ENCODE measurements around the gene FAM76A.
"Not testable (repeated sequence)": the region's sequence is repeated elsewhere in the genome, so short reads cannot be mapped to it uniquely, and the experiment has no call there.

Gene FAM76A

DNA sequence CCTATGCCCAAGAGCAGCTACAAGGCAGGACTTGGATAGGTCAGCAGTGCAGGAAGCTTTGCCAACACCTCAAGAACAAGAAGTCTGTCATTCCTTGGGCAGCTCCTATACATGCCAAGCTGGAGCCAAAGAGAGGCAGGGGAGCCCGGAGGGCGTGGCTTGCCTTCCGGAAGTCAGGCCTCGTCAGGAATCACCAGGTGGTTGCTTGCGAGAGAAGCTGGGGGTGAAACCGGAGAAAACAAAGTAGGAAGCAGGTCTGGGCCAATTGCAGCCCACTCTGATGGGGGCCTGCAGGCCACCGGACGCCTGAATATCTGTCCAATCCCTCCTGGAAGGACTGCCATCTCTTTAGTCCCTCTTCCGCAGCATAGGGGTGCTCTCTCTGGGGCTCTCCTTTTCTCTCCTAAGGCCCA, 794 bp upstream of the FAM76A start:
- DNase-seq (ENCODE audit: low read depth in 2 of 2): peak in 1 of 2 experiments; percentile 0

DNA sequence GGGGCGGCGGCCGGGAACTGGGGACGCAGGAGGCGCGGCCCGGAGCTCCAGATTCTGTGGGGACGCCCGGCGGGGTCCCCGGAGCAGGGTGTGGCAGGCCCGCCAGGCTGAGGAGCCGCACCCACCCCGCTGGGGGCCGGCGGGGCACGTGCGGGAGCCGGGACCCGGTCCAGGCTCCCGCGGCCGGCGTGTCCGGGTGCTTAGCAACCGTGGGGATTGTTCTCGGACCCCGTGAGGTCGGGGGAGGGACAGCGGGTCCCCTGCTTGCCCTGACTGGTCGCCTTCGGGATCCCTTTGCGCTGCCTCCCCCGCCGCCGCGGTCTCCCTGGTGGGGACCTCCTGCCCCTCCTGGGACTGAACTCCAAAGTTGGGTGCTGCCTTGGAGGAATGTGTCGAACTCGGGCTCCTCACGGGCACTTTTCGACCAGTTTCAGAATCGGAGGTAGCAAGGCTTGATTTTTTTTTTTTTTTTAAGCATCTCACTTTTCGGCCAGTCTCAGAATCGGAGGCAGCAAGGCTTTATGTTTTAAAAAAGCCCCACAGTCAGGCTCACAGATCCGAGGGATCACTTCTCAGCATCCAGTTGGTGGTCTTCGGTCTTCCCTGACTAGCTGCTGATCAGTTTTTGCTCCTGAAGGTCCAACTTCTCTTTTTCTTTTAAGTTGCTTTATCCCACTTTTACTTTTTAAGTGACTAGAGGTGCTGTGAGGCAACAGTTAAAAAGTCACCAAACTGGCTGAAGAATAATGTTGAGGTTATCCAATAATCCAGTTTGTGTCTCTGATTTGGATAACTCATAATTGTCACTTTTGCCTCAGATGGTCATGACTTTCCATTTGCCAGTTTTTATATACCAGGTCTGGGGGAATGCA, 648 bp downstream of the FAM76A start:
- DNase-seq (ENCODE audit: low read depth in 2 of 2): peak; percentile 8 to 32

DNA sequence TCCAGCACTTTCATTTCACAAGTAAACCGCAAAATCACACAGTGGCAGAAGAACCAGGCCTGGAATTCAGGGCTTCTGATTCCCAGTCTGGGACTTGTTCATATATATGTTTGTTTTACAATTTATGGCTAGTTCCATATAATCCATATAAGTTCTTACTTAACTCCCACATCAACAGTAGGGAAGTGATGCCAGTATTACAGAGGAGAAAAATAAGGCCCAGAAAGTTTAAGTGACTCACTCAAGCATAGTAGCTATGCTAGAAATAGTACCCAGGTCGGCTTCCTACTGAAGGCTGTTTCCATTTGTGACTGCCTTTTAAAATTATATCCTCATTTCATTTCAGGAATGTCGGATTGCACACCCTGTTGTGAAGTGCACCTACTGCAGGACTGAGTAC, 1.4 kb downstream of the FAM76A start:
- no peak for DNase-seq (ENCODE audit: low read depth in 2 of 2)

DNA sequence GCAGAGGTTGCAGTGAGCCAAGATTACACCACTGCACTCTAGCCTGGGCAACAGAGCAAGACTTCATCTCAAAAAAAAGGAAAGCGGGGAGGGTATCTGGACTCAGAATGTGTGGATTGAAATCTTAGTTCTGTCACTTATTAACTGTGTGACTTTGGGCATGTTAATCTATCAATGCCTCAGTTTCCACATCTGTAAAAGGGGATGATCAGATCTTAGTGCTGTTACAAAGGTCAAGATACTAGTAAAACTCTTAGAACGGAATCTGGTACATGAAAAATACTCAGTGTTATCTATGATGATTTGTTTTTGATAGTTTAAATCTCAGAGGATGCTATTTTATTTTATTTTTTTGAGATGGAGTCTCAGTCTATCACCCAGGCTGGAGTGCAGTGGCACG, 10.5 kb downstream of the FAM76A start:
- no peak for DNase-seq (ENCODE audit: low read depth in 2 of 2)

DNA sequence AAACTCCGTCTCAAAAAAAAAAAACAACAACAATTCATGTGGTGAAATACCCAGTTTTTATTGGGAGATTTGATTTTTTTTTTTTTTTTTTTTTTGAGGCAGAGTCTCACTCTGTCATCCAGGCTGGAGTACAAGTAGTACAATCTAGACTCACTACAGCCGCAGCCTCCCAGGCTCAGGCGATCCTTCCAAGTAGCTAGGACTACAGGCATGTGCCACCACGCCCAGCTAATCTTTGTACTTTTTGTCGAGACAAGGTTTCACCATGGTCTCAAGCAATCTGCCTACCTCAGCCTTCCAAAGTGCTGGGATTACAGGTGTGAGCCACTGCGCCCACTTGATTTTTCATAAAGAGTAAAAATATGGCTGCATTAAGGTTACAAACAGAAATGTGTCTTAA, 15.4 kb downstream of the FAM76A start:
- no peak for DNase-seq (ENCODE audit: low read depth in 2 of 2)

DNA sequence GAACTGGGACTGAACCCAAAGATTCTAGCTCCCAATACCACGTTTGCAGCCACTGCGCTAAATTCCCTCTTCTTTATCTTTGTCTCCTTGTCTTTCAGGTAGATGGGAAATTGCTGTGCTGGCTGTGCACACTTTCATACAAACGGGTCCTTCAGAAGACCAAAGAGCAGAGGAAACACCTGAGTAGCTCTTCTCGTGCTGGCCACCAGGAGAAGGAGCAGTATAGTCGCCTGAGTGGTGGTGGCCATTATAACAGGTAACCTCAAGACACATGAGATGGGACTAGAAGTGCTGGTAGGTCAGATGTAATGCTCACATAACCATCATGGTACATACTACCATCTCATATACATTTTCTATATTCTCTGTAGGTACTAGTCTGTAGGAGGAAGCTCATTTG, 18.8 kb downstream of the FAM76A start:
- DNase-seq (ENCODE audit: low read depth in 2 of 2): no peak

DNA sequence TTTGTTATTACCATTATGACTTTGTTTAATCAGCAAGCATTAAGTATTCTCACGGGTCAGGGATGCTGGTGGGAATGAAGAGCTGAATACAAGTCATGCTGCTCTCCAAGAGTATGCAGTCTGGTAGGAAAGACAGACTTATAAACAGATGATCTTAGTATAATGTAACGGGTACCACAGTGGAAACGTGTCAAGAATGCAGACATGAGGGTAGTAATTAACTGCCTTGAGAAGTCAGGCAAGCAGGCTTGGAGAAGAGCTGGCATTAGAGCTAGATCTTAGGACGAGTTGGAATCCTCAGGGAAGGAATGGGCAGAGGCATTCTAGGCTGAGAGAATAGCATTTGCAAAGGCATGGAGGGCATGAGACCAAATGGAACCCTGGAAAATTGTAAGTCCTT, 19.7 kb downstream of the FAM76A start:
- no peak for DNase-seq (ENCODE audit: low read depth in 2 of 2)

DNA sequence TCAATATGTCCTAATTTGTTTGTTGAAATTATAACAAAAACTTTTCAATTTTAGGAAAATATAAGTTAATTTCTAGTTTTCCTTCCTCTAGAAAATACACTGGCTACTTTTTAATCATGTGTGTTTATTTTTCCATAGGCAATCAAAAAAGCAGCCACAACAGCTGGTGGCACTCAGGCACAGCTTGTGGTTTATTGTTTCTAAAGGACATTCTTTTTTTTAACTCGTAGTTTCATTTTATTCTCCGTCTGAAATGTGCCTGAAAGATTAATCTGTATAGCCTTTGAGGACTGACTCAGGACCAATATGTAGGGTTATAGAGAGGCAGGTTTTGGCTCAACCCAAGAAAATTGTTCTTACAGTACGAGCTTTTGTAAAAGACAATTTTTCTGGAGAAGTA, 26.6 kb downstream of the FAM76A start:
- no peak for DNase-seq (ENCODE audit: low read depth in 2 of 2)

DNA sequence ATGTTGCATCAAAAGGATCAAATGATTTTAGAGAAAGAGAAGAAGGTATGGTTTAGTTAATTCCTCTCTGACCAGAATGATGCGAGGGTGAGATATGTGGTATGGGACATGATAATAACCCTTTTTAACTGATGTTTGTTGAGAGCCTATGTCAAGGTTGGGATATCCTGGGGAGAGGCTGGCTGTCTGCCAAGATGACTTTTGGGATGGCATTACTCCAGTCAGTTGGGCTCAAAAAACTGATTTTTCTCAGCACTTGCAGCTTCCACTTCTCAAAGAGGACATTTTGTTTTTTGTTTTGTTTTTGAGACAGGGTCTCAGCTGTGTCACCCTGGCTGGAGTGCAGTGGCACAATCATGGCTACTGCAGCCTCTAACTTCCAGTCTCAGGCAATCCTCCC, 29.5 kb downstream of the FAM76A start:
- DNase-seq (ENCODE audit: low read depth in 2 of 2): no peak

DNA sequence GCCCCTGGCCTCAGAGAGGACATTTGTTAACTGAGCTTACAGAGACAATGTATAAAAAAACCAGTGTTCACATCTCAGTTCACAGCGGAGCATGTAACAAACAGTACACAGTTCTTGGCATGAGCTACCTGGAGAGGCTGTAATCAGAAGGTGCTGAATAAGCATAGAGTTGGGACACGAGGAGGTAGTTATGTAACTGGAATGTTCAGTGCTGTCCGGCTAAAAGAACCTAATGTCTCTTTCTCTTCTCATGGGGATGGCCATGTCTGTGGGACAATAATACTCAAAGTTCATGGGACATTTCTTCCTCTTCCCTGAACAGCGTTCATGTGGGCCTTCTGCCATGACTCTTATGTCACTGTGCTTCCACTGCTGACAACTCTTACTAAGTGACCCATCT, 30.1 kb downstream of the FAM76A start:
- DNase-seq (ENCODE audit: low read depth in 2 of 2): no peak

DNA sequence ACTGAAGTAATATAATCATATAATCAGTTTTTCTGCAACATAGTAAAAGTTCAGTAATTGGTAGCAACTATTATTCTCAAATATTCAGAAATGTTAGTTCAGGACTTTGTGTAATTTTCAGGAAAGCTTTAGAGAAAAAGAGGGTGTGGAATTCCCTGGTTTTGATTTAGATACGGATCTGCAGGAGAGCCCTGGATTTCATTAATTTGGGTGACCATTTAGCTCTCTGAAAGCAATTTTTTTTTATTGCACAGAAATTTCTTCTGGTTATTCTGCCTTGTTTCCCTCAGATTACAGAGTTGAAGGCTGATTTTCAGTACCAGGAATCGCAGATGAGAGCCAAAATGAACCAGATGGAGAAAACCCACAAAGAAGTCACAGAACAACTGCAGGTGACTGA, 33.5 kb downstream of the FAM76A start:
- DNase-seq (ENCODE audit: low read depth in 2 of 2): no peak

DNA sequence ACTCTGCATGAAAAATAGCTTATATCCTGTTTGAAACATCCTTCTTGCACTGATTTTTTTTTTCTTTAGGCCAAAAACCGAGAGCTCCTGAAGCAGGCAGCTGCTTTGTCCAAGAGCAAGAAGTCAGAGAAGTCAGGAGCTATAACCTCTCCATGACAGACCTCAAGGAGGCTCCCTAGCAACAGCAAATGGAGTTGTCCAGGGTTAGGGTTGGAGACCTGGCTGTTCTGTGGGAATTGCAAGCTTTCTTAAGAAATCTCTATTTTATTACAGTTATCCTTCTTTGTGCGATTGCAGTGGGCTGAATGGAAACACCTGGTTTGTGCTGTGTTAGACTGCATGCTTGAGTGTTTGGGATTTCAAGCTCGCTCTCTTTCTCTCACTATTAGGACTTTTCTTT, 34.7 kb downstream of the FAM76A start:
- DNase-seq (ENCODE audit: low read depth in 2 of 2): no peak

DNA sequence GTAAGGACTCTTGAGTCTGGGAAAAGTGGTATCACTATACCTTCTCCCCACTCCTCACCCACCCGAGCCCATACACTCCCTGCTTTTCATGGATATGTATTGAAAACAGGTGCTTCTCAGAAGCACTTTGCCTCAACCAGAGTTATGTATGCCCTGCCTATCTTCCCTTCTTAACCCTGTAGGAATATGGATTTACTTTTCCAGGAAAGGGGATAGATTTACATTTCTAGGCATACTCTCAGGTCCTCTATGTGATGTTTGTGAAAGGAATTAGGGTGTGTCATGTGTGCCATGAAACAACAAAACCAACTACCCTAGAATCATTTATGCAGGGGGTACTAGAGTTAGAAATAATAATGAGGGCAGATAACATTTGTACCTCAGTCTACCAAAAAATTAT, 36.3 kb downstream of the FAM76A start:
- DNase-seq (ENCODE audit: low read depth in 2 of 2): no peak

DNA sequence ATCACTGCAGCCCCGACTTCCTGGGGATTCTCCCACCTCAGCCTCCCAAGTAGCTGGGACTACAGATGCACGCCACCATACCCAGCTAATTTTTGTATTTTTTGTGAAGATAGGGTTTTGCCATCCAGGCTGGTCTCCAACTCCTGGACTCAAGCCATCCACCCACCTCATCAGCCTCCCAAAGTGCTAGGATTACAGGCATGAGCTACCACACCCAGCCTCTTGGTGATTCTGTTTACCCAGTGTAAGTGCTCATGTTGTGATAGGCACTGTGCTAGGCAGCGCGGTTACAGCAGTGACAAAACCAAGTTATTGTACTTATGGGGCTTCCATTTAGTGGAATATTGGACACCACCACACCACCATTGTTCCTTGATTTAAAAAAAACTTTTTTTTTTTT, 37.6 kb downstream of the FAM76A start:
- no peak for DNase-seq (ENCODE audit: low read depth in 2 of 2)

DNA sequence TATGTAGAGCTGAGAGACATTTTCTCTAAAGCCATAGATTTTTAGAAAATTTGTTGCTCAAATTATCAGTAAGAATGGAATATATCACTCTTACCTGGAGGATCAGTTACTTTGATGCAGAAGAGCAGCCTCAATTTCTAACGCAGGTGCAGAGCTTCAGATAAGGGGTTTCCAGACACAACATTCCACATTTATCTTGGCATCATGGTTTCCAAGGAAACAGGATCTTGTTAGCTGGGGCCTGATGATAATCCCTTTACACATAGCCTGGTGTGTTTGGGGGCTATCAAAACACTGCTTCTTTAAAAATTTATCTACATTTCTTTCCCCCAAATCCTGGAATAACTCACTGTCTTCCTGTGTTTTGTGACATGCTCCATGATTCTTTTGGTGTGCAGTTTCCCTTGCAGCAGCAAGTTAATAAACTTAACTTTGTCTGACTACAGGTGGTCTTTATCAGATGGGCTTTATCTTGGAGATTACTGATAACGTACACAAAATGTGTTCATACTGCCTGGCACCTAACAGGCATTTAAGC, 44.6 kb downstream of the FAM76A start:
- DNase-seq (ENCODE audit: low read depth in 2 of 2): no peak

DNA sequence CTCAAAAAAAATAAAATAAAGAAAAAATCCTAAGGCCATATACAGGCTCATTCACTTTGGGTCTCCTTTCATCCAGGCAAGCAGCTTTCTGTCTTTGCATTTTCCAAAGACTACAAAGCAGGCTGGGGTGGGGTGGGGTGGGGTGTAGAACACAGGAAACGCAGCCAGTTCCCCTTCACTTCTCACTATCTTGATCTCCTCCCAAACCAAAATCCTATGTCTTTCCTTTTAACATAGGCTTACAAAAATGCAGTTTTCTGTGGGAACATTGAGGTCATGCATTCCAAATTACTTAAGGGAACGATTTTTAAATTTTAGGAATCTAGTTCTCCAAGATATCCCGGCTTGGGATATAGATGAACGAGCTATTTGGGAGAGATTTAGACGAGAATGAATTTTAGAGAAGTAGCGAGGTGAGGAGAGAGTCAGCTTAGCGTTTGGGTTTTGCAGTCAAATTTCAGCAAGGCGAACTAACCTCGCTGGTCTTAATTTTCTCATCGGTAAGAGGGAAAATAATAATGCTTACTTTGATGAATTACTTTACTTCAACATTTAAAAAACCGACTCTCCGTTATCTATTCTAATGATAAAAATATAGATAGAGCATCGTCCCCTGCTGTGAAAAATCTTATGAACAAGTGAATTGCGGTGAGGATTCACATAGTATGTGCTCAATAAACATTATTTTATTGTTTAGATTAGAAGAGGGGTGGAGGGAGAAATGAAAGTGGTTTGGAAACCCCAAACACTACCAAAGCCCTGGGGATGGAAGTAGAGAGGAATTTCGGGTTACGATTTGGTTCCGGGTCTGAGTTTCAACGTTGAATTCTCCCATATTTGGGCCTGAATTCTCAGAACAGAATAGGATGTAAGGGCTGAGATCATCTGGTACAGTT, 46.5 kb downstream of the FAM76A start:
- no peak for DNase-seq (ENCODE audit: low read depth in 2 of 2)

DNA sequence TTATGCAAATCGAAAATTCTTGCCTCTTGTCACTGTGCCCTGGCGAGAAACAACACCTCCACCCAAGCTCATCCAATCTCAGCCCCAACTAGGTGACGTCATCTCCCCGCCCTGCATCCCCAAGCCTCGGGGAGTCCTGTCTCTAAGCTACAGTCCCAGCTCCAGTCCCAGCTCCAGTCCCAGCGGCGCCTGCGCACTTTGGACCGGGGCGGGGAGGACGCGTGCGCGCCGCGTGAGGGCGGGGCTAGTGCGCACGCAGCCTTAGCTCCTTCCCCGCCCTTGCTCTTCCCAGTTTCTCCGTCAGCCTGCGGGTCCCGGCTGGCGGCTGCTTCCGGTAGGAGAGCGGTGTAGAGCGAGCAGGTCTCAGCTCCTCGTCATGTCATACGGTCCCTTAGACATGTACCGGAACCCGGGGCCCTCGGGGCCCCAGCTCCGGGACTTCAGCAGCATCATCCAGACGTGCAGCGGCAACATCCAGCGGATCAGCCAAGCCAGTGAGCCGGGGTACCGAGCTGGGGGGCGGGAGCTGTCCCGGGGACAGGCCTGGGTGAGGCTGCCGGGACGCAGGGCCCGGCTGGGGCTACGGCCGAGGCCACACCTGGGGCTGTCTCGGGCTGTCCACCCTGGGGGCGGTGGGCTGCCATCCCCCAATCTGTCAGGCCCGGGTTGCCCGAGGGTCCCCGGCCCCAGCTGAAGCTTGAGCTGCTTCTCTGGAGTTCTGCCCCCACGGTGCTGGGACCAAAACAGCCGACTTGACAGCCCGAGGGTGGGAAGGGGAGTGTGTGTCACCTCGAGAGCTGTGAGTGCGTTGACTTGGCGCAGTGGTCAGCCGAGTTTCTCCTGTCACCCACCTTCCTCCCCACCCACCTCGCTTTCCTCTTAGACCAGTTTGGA, 47.4 kb downstream of the FAM76A start, which contains the start of gene STX12:
Gene STX12, plus strand, starts transcription at position 288 of the 894 bp plus-strand sequence. Its CDS starts 89 bp downstream, at position 377.
- peak; percentile 97 to 99 for DNase-seq (ENCODE audit: low read depth in 2 of 2)

DNA sequence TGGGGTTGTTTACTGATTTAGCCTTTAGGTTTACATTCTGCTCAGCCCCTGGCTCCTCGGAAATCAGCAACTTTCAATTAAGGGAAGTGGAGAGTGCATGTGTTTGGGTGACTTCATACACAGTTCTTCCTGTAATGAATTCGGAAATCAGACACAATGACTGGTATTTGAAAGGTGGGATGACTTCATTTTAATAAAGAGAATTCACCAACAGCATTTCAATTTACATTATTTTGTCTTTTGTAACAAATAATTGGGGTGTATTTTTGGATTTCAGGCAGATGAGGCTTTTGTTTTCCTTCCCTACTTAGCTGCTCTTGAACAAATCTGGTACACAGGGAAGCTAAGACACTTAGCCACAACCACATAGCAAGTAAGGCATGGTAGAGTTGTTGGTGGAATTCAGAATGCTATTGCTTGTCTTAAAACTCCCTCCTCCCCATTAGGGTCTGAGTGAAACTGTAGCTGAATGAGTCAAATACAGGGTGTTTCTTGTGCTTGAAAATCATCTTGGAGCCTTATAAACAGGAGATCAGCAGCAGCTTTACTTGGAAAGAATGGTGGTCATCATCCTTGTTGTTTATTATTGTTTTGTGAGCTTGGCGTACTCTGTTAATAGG, 48.2 kb downstream of the FAM76A start:
- no peak for DNase-seq (ENCODE audit: low read depth in 2 of 2)

DNA sequence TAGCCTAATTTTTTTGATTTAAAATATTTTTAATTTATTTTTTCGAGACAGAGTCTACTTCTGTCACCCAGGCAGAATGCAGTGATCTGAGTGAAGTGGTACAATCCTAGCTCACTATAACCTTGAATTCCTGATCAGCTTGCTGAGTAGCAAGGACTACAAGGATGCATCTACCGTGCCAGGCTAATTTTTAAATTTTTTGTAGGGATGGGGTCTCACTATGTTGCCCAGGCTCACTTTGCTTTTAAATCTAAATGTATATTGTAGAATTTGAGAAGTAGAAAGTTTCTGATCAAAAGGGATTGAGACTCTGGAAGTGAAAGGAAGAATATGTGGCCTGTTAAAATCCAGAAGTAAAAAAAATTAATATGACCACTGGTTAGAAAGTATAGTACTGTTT, 48.9 kb downstream of the FAM76A start:
- DNase-seq (ENCODE audit: low read depth in 2 of 2): no peak

DNA sequence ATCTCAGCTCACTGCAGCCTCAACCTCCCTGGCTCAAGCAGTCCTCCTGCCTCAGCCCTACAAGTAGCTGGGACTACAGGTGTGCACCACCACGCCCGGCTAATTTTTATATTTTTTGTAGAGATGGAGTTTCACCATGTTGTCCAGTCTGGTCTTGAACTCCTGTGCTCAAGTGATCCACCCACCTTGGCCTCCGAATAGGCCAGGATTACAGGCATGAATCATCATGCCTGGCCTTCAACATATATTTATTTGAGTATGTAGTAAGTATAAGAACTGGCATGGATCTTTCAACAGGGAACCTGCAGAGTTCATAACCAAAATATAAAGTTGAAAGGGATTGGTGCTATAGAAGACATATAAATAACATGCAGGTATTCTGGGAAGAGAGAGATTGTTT, 49.6 kb downstream of the FAM76A start:
- DNase-seq (ENCODE audit: low read depth in 2 of 2): not testable (repeated sequence)

DNA sequence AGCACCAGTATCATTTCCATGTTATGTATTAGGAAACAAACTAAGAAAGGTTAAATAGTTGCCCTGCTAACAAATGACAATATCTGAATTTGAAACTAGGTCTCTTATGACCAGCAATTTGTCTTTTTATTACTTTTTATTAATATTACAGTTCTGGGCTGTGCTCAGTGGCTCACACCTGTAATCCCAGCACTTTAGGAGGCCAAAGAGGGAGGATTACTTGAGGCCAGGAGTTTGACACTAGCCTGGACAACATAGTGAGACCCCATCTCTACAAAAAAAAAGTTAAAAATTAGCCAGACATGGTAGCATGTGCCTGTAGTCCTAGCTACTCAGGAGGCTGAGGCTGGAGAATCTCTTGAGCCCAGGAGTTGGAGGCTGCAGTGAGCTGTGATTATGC, 50.5 kb downstream of the FAM76A start:
- DNase-seq (ENCODE audit: low read depth in 2 of 2): not testable (repeated sequence)
